GM12878 (cell line): ENCODE measurements around the gene MPEG1. TPM values are rescaled to one million over a fixed set of nuclear protein-coding genes. Genes with fewer than 3 reads are reported as not detected.

Experiments used
- ATAC-seq: fragments of 200-7000 bp; cut with Tn5 transposase; 3 replicates; pipeline ENCODE4 v1.9.1; 2020; ENCODE audit warnings: mild to moderate bottlenecking, moderate library complexity
- BruUV-seq: library from RNA; stranded (reverse); fragments of 400-500 nt; replicated peaks from 2 replicates; lab custom pipeline; 2021; lab: Mats Ljungman, UMichigan
- CTCF ChIA-PET: fragments of 300-600 bp; sonication (Branson Sonifier 250); formaldehyde crosslinking; extraction: SDS; loops from one replicate; lab custom pipeline; 2021; ENCODE audit warnings: inconsistent platforms; lab: Yijun Ruan, JAX
- POLR2A ChIA-PET: fragments of 350-600 bp; formaldehyde crosslinking; extraction: SDS; loops from one replicate; lab custom pipeline; 2021; ENCODE audit warnings: inconsistent platforms; lab: Charles Lee
- RAD21 ChIA-PET: fragments of 300-600 bp; sonication (Branson Sonifier 250); formaldehyde crosslinking; loops from one replicate; lab custom pipeline; 2023; ENCODE audit warnings: antibody characterized with exemption; ENCODE audit not compliant: unreplicated experiment; lab: Charles Lee
- SMC1A ChIA-PET: fragments of 300-600 bp; sonication (Branson Sonifier 250); formaldehyde crosslinking; loops from one replicate; lab custom pipeline; 2023; ENCODE audit not compliant: unreplicated experiment, uncharacterized antibody; lab: Charles Lee
- DNase-seq: peaks from one replicate; pipeline ENCODE4 v3.0.0-alpha.2; 2011; ENCODE audit warnings: low read depth, low spot score
- FAIRE-seq: peaks from 3 replicates; lab custom pipeline; 2011; peaks lifted over from hg19 to GRCh38; lab: Jason Lieb, UNC
- H2AFZ ChIP-seq: 2 replicates; pipeline ENCODE4 v1.6.0; 2011; ENCODE audit warnings: low read depth, low read length, control low read depth; ENCODE audit not compliant: control insufficient read depth
- H3K27ac ChIP-seq: 2 replicates; pipeline ENCODE4 v1.5.1; 2011; ENCODE audit warnings: control low read depth; ENCODE audit not compliant: control insufficient read depth, insufficient read depth
- H3K27me3 ChIP-seq, 2 experiments: replicated peaks in 1 of 2; 2 replicates each; pipeline versions ENCODE4 v1.6.0 to v1.6.1; 2011; ENCODE audit warnings: low read length in 1 of 2; ENCODE audit not compliant: control insufficient read depth in 2 of 2, insufficient read depth in 2 of 2
- H3K36me3 ChIP-seq, 2 experiments: 2 replicates each; pipeline ENCODE4 v1.5.1; 2011; ENCODE audit warnings: low read length in 1 of 2; ENCODE audit not compliant: control insufficient read depth in 2 of 2, insufficient read depth in 2 of 2
- H3K4me1 ChIP-seq: 2 replicates; pipeline ENCODE4 v1.6.1; 2011; ENCODE audit warnings: mild to moderate bottlenecking, low read length, moderate library complexity, mixed read lengths; ENCODE audit not compliant: control insufficient read depth, insufficient read depth
- H3K4me2 ChIP-seq: 2 replicates; pipeline ENCODE4 v1.6.0; 2011; ENCODE audit warnings: control low read depth; ENCODE audit not compliant: control insufficient read depth, insufficient read depth
- H3K4me3 ChIP-seq: fragments of 200-600 bp; sonication (generic); 2 replicates; pipeline ENCODE4 v1.5.1; 2016
- H3K79me2 ChIP-seq: 2 replicates; pipeline ENCODE4 v1.6.0; 2011; ENCODE audit warnings: low read length; ENCODE audit not compliant: control insufficient read depth, insufficient read depth
- H3K9ac ChIP-seq: 2 replicates; pipeline ENCODE4 v1.8.0; 2011; ENCODE audit warnings: low read length, control low read depth, mixed read lengths; ENCODE audit not compliant: control insufficient read depth, insufficient read depth
- H3K9me3 ChIP-seq: replicated peaks from 3 replicates; pipeline ENCODE4 v1.5.1; 2011; ENCODE audit warnings: mild to moderate bottlenecking, low read length; ENCODE audit not compliant: control insufficient read depth, insufficient read depth
- H4K20me1 ChIP-seq: 2 replicates; pipeline ENCODE4 v1.6.0; 2011; ENCODE audit not compliant: control insufficient read depth, insufficient read depth
- BACH1 ChIP-seq: fragments of 450-650 bp; IDR thresholded peaks from 2 replicates; pipeline ENCODE4 v1.6.1; 2017; ENCODE audit warnings: mild to moderate bottlenecking, borderline replicate concordance
- BCL3 ChIP-seq: IDR thresholded peaks from 2 replicates; pipeline ENCODE4 v1.6.1; 2011; ENCODE audit warnings: borderline replicate concordance, low read depth, mild to moderate bottlenecking, moderate library complexity, low read length; ENCODE audit not compliant: insufficient read depth, poor library complexity, severe bottlenecking
- BRCA1 ChIP-seq: IDR thresholded peaks from 2 replicates; pipeline ENCODE4 v1.6.1; 2011; ENCODE audit warnings: low read depth, low read length, improper control_type of control experiment
- E2F8 ChIP-seq: fragments of 450-650 bp; IDR thresholded peaks from 2 replicates; pipeline ENCODE4 v1.6.1; 2018; ENCODE audit warnings: mild to moderate bottlenecking, low read depth, moderate library complexity; ENCODE audit not compliant: partially characterized antibody
- HDGF ChIP-seq: fragments of 450-650 bp; IDR thresholded peaks from 2 replicates; pipeline ENCODE4 v1.6.1; 2016; ENCODE audit warnings: antibody characterized with exemption
- HSF1 ChIP-seq: fragments of 150-350 bp; IDR thresholded peaks from 2 replicates; pipeline ENCODE4 v1.6.1; 2014; ENCODE audit warnings: mild to moderate bottlenecking, low read depth, low read length
- MXI1 ChIP-seq: fragments of 150-350 bp; IDR thresholded peaks from 2 replicates; pipeline ENCODE4 v1.6.1; 2011; ENCODE audit warnings: low read depth, mild to moderate bottlenecking, inconsistent platforms, low read length, improper control_type of control experiment
- NR2F1 ChIP-seq: fragments of 450-650 bp; conservative IDR thresholded peaks from 2 replicates; pipeline ENCODE4 v1.6.1; 2017; ENCODE audit warnings: mild to moderate bottlenecking
- PML ChIP-seq: IDR thresholded peaks from 2 replicates; pipeline ENCODE4 v1.6.1; 2012; ENCODE audit warnings: low read length, inconsistent platforms
- SIX5 ChIP-seq: IDR thresholded peaks from 2 replicates; pipeline ENCODE4 v1.6.1; 2011; ENCODE audit warnings: mild to moderate bottlenecking, low read depth, low read length, moderate library complexity; ENCODE audit not compliant: severe bottlenecking
- TARDBP ChIP-seq: IDR thresholded peaks from 2 replicates; pipeline ENCODE4 v1.6.1; 2016; ENCODE audit warnings: borderline replicate concordance
- USF2 ChIP-seq: IDR thresholded peaks from 2 replicates; pipeline ENCODE4 v1.6.1; 2011; ENCODE audit warnings: low read depth, low read length, improper control_type of control experiment, borderline replicate concordance
- ZNF687 ChIP-seq: fragments of 450-650 bp; IDR thresholded peaks from 2 replicates; pipeline ENCODE4 v1.6.1; 2017; ENCODE audit warnings: mild to moderate bottlenecking, moderate library complexity
- ZZZ3 ChIP-seq: IDR thresholded peaks from 2 replicates; pipeline ENCODE4 v1.6.1; 2011; ENCODE audit warnings: low read depth; ENCODE audit not compliant: control insufficient read depth, insufficient read length
- WGBS: methylation state at CpG from one replicate; pipeline ENCODE4 v1.1.6; 2016; ENCODE audit warnings: low lambda C conversion rate; ENCODE audit not compliant: insufficient replicate concordance, insufficient coverage; ENCODE audit errors: missing lambda C conversion rate; 5-methylcytosine and 5-hydroxymethylcytosine counted together
- in situ Hi-C: fragments of 300-500 bp; cut with MboI; formaldehyde crosslinking; loops from 9 replicates; pipeline ENCODE4 v1.14.3; 2018; ENCODE audit warnings: mixed read lengths
- intact Hi-C: fragments of 100-400 bp; cut with micrococcal nuclease; formaldehyde crosslinking; loops from one replicate; pipeline ENCODE4 v1.14.2; 2022; ENCODE audit not compliant: unreplicated experiment
- polyA plus RNA-seq, 11 experiments: library from polyadenylated mRNA; depleted of rRNA in 4 of 11; unstranded in 6 of 11; stranded (reverse) in 5 of 11; fragments of >200 nt; fragmentation: Nextera tagmentation in 4 of 11; fragmentation: Illumina TruSeq in 1 of 11; extraction: Ambion mirVana in 4 of 11; extraction: Trizol in 1 of 11; gene quantifications; 1 replicate in 1 of 11; 2 replicates in 10 of 11; pipeline versions ENCODE4 v1.2.1 to v1.2.3, GENCODE V29; 2011 to 2016; ENCODE audit warnings: inconsistent platforms in 2 of 11, missing spikeins in 2 of 11, low read depth in 1 of 11
- total RNA-seq, 4 experiments: library from RNA; depleted of rRNA in 3 of 4; stranded (reverse); fragments of >200 nt in 3 of 4; fragmentation: Illumina TruSeq in 1 of 4; extraction: Trizol in 1 of 4; gene quantifications; 2 replicates each; pipeline versions ENCODE4 v1.2.1 to v1.2.3, GENCODE V29; 2013 to 2021

Gene MPEG1
- total and polyA plus RNA-seq, 10 of the 15 experiments (the other 5 are each of a cell fraction or from before 2014, with no cell fraction given) = 1.3 to 15.6 (median 11.7) TPM; not detected in 1

GRCh38 chr11:59195586-59195985 is 17.1 kb downstream of the MPEG1 start:
- intact Hi-C loops = no loop called here
- Histone ChIP-seq H2AFZ (no peak overlapping the region), H3K9me3 (no peaks in the 10 kb centered on the region; the same call in 2 of the 3 replicates), H3K36me3 (peaks cover 22 to 24% of the 10 kb centered on the region in 2 experiments; a peak in 3 of 4 replicates), H3K4me1 (peaks cover 26% of the 10 kb centered on the region), H3K9ac (no peak overlapping the region), H3K27ac (no peak overlapping the region), H3K4me2 (no peak overlapping the region), H3K79me2 (no peaks in the 10 kb centered on the region), H3K27me3 (no peaks in the 10 kb centered on the region), H4K20me1 (no peaks in the 10 kb centered on the region), H3K4me3 (no peak overlapping the region)
- no peak for ATAC-seq
- POLR2A ChIA-PET = no interaction called here
- SMC1A ChIA-PET = no interaction called here
- BruUV-seq = no TSS peak
- WGBS = 93% methylated on average over 4 of the region's 4 CpGs
- FAIRE-seq = no peak
- CTCF ChIA-PET = interaction anchor here (33.5 kb wide), 1 partner anchor 16 kb away, joined by 1180 read pairs; the partner anchor contains the start of gene DTX4
- in situ Hi-C loops = loop anchor here (25.0 kb wide), 1 partner anchor 1567 kb away; the partner anchor contains the start of gene MS4A15
- DNase-seq = no peak
- RAD21 ChIA-PET = no interaction called here
- TF ChIP-seq SIX5 (no peak), ZNF687 (no peak), BCL3 (no peak), NR2F1 (no peak), TARDBP (no peak), E2F8 (no peak), ZZZ3 (no peak), USF2 (no peak), BRCA1 (no peak), MXI1 (no peak), HSF1 (no peak), PML (no peak), BACH1 (no peak), HDGF (no peak)
